K562 (cell line): ENCODE measurements around the gene LPAR5. TPM values are rescaled to one million over a fixed set of nuclear protein-coding genes. Genes with fewer than 3 reads are reported as not detected.

ENCODE experiments used
- CCNT2 ChIP-seq: IDR thresholded peaks from 2 replicates; pipeline ENCODE4 v1.6.1; 2011; ENCODE audit warnings: borderline replicate concordance, low read depth, mild to moderate bottlenecking, moderate library complexity, mixed read lengths, low read length; ENCODE audit not compliant: insufficient read length; ENCODE audit errors: extremely low read depth
- CREM ChIP-seq: IDR thresholded peaks from 2 replicates; pipeline ENCODE4 v1.6.1; 2014; ENCODE audit warnings: antibody characterized with exemption, low read depth
- CXXC5 ChIP-seq: fragments of 250-450 bp; sonication (Bioruptor Pico); IDR thresholded peaks from 2 replicates; pipeline ENCODE4 v1.8.0; 2022; ENCODE audit warnings: inconsistent platforms, mild to moderate bottlenecking, moderate library complexity
- DPF2 ChIP-seq: fragments of 450-650 bp; IDR thresholded peaks from 2 replicates; pipeline ENCODE4 v1.6.1; 2016
- E2F6 ChIP-seq, 2 experiments: IDR thresholded peaks; 2 replicates each; pipeline ENCODE4 v1.6.1; 2011; ENCODE audit warnings: borderline replicate concordance in 1 of 2, control low read depth in 1 of 2, low read depth in 1 of 2, low read length in 1 of 2, mild to moderate bottlenecking in 1 of 2, mixed read lengths in 1 of 2, moderate library complexity in 1 of 2; ENCODE audit not compliant: insufficient read depth in 1 of 2, insufficient read length in 1 of 2, poor library complexity in 1 of 2, severe bottlenecking in 1 of 2; ENCODE audit errors: extremely low read depth in 1 of 2
- HBP1 ChIP-seq: fragments of 450-650 bp; formaldehyde crosslinking; IDR thresholded peaks from 2 replicates; pipeline ENCODE4 v1.4.0; 2022; ENCODE audit warnings: missing genetic modification characterization
- HDAC1 ChIP-seq, 2 experiments: fragments of 450-650 bp; IDR thresholded peaks; 2 replicates each; pipeline ENCODE4 v1.6.1; 2016 to 2017; ENCODE audit warnings: inconsistent platforms in 1 of 2, mild to moderate bottlenecking in 1 of 2, moderate library complexity in 1 of 2
- HDAC2 ChIP-seq: fragments of 450-650 bp; IDR thresholded peaks from 2 replicates; pipeline ENCODE4 v1.6.1; 2016; ENCODE audit warnings: mild to moderate bottlenecking
- MBD2 ChIP-seq: sonication (generic); IDR thresholded peaks from 2 replicates; pipeline ENCODE4 v1.6.1; 2016; ENCODE audit warnings: low read depth, borderline replicate concordance
- MXD1 ChIP-seq: fragments of 250-450 bp; sonication (Bioruptor Pico); IDR thresholded peaks from 2 replicates; pipeline ENCODE4 v1.8.0; 2021; ENCODE audit warnings: borderline replicate concordance, mild to moderate bottlenecking, moderate library complexity; ENCODE audit not compliant: poor library complexity, severe bottlenecking
- NCOA1 ChIP-seq: fragments of 450-650 bp; IDR thresholded peaks from 2 replicates; pipeline ENCODE4 v1.6.1; 2016; ENCODE audit warnings: low read depth
- NEUROD1 ChIP-seq: fragments of 150-350 bp; IDR thresholded peaks from 2 replicates; pipeline ENCODE4 v1.6.1; 2014; ENCODE audit warnings: borderline replicate concordance, low read length, low read depth; ENCODE audit not compliant: partially characterized antibody
- RNF2 ChIP-seq: sonication (generic); IDR thresholded peaks from 2 replicates; pipeline ENCODE4 v1.6.1; 2016
- SMAD4 ChIP-seq: fragments of 250-450 bp; sonication (Bioruptor Pico); conservative IDR thresholded peaks from 2 replicates; pipeline ENCODE4 v1.8.0; 2021; ENCODE audit warnings: inconsistent platforms, mild to moderate bottlenecking, moderate library complexity
- TAL1 ChIP-seq: fragments of 450-650 bp; IDR thresholded peaks from 2 replicates; pipeline ENCODE4 v1.6.1; 2016; ENCODE audit warnings: mild to moderate bottlenecking
- TARDBP ChIP-seq: fragments of 450-650 bp; IDR thresholded peaks from 2 replicates; pipeline ENCODE4 v1.6.1; 2016
- TFAM ChIP-seq: fragments of 250-450 bp; sonication (Bioruptor Pico); conservative IDR thresholded peaks from 2 replicates; pipeline ENCODE4 v1.5.0; 2021; ENCODE audit warnings: mild to moderate bottlenecking, moderate library complexity
- ZBTB2 ChIP-seq: fragments of 450-650 bp; IDR thresholded peaks from 2 replicates; pipeline ENCODE4 v1.6.1; 2016; ENCODE audit warnings: antibody characterized with exemption
- ZFP36 ChIP-seq: fragments of 150-350 bp; IDR thresholded peaks from 2 replicates; pipeline ENCODE4 v1.6.1; 2018; ENCODE audit warnings: low read length, low read depth; ENCODE audit not compliant: partially characterized antibody
- ZNF263 ChIP-seq: sonication (generic); formaldehyde crosslinking; IDR thresholded peaks from 2 replicates; pipeline ENCODE4 v1.8.0; 2022; ENCODE audit warnings: mild to moderate bottlenecking, missing genetic modification reagents, borderline replicate concordance
- ZNF384 ChIP-seq: IDR thresholded peaks from 2 replicates; pipeline ENCODE4 v1.6.1; 2012; ENCODE audit warnings: low read depth, low read length, improper control_type of control experiment
- polyA plus RNA-seq, 8 experiments: library from polyadenylated mRNA; depleted of rRNA in 4 of 8; stranded (reverse) in 5 of 8; unstranded in 3 of 8; fragments of >200 nt; fragmentation: Nextera tagmentation in 2 of 8; fragmentation: Illumina TruSeq in 1 of 8; extraction: Ambion mirVana in 2 of 8; extraction: Trizol in 1 of 8; gene quantifications; 2 replicates each; pipeline versions ENCODE4 v1.2.1 to v1.2.3, GENCODE V29; 2011 to 2014; ENCODE audit warnings: inconsistent platforms in 1 of 8, missing spikeins in 1 of 8
- total RNA-seq, 7 experiments: library from RNA; depleted of rRNA in 6 of 7; stranded (reverse); fragments of >200 nt in 6 of 7; fragmentation: Illumina TruSeq in 2 of 7; extraction: Trizol in 2 of 7; gene quantifications; 2 replicates each; pipeline versions ENCODE4 v1.2.1 to v1.2.3, GENCODE V29; 2011 to 2021; ENCODE audit warnings: low replicate concordance in 1 of 7

LPAR5 gene
- total and polyA plus RNA-seq, 9 of the 15 experiments (the other 6 are each of a cell fraction or from before 2014, with no cell fraction given), result 1.3 to 11.7 (median 3.6) TPM

GRCh38 chr12:6639151-6639801 lies 3.5 kb upstream of the LPAR5 start (continued):
- no peak for TF ChIP-seq TFAM
- 0 out of 2 replicates have a peak, but pooled peaks have one; percentile 52 for TF ChIP-seq ZBTB2
- peak; percentile 86 for TF ChIP-seq RNF2
- no peak for TF ChIP-seq MXD1 (CRISPR knock-in tag)
- peak; percentile 74; the same call in 1 of the 2 replicates for TF ChIP-seq NCOA1
- TF ChIP-seq CCNT2, result peak; percentile 93
- TF ChIP-seq DPF2, result peak; percentile 97
- peak; percentile 80; the same call in 1 of the 2 replicates for TF ChIP-seq TARDBP
- peak in 1 of 2 experiments; percentile 8 for TF ChIP-seq E2F6 (IDR thresholded peaks at IDR 0.05; ENCODE audit: borderline replicate concordance in 1 of 2, extremely low read depth in 1 of 2, insufficient read depth in 1 of 2, insufficient read length in 1 of 2, low read depth in 1 of 2, low read length in 1 of 2, poor library complexity in 1 of 2, severe bottlenecking in 1 of 2)
- peak; percentile 76 for TF ChIP-seq SMAD4 (CRISPR knock-in tag)
- TF ChIP-seq MBD2, result peak; percentile 53
- TF ChIP-seq HDAC1 (IDR thresholded peaks at IDR 0.05), result peak in 1 of 2 experiments; percentile 67; a peak in 1 of 4 replicates
- TF ChIP-seq ZNF263, result no peak; the same call in 1 of the 2 replicates
- no peak for TF ChIP-seq ZNF384
- TF ChIP-seq HDAC2, result peak; percentile 83
- peak; percentile 54 for TF ChIP-seq CXXC5
- TF ChIP-seq HBP1 (CRISPR knock-in tag), result 0 out of 2 replicates have a peak, but pooled peaks have one; percentile 2
- TF ChIP-seq TAL1, result peak; percentile 92
- TF ChIP-seq ZFP36, result no peak
- TF ChIP-seq CREM, result peak; percentile 56; the same call in 1 of the 2 replicates
- peak; percentile 77 for TF ChIP-seq NEUROD1
